COLO829 (cell line): ENCODE measurements around the gene VKORC1L1.
"Not testable (repeated sequence)": the region's sequence is repeated elsewhere in the genome, so short reads cannot be mapped to it uniquely, and the experiment has no call there.

Experiments used
- DNase-seq: peaks from one replicate; pipeline ENCODE4 v3.0.0; 2012; ENCODE audit warnings: low spot score

Gene VKORC1L1

GRCh38 chr7:65938336-65938895, 65.5 kb downstream of the VKORC1L1 start:
- DNase-seq = peak; percentile 65

- not testable (repeated sequence) for DNase-seq
Observed at GRCh38 chr7:65945787-65946186, 72.9 kb downstream of the VKORC1L1 start.

DNA sequence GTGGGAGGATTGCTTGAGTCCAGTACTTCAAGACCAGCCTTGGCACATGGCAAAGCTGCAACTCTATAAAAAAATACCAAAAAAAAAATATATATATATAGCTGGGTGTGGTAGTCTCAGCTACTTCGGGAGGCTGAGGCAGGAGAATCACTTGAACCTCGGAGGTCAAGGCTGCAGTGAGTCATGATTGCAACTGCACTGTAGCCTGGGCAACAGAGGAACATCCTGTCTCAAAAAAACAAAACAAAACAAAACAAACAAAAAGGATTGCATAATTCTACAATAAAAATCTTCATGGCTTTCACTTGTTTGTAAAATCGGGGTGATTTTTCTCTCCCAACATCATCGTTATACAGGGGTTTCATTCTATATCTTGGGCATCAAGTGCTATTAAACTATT, 74.0 kb downstream of the VKORC1L1 start:
- DNase-seq = no peak

DNA sequence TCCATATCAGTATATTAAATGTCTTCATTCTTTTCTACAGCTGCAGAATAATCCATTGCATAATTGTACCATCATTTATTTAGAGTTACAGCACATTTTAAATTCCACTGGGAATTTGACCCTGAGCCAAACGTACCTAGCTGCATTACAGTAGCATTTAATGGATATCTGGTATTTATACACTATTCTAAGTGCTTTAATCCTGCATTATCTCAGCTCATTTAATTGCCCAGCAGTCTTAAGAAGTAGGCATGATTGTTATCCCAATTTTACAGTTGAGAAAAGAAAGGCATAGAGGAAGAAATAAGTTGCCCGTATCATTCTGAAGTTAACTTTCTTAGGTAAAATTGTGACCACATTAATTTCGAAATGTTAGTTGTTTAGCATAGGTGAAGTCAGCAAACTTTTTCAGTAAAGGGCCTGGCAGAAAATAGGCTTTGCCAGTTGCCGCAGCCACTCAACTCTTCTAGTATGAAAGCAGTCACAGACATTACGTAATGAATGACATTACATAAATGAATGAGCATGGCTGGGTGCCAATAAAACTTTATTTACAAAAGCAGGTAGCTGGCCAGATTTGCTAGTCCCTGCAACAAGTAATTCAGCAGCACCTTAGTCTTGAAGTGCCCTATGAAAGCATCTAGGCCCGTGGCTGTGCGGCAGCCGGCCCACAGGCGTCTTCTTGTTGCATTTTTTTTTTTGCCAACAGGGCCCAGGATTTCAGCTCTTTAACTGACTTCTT, 79.1 kb downstream of the VKORC1L1 start:
- DNase-seq = no peak

- no peak for DNase-seq
Observed at GRCh38 chr7:65953001-65953720, 80.3 kb downstream of the VKORC1L1 start.

DNA sequence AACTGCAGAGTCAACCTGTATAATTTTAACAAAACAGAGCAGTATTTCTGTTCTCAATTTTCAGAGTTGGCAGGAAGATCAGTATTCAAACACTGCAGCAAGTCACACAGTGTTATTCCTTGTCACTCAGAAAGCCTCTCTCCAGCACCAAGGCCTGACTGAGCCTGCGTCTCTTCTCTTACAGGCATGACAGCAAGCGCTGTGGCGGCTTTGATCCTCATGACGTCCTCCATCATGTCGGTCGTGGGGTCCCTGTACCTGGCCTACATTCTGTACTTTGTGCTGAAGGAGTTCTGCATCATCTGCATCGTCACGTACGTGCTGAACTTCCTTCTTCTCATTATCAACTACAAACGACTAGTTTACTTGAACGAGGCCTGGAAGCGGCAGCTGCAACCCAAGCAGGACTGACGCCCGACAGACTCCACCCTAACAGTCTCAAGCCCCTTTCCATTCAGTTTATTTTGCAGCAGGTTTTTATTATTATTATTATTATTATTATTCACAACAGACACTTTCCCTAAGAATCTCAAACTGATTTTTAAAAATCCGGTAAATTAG, 81.1 kb downstream of the VKORC1L1 start:
- DNase-seq = no peak

DNA sequence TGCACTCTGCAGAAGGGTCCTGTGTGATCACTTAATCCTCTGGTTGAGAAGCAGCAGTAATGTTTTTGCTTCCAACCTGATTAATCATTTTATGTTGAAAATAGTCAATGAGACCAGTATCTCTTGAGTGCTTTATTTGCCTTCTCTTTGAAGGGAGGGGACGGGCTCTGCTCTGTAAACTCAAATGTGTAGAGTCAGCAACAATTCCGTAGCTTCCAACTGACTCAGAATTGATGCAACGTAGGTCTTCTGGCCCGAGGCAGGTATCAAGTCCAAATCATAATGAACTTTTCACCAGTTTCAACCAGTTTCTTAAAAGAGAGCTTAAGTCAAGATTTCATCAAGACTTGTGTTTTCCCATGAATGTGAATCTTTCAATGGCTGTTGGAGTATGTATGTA, 82.8 kb downstream of the VKORC1L1 start:
- DNase-seq = no peak

DNA sequence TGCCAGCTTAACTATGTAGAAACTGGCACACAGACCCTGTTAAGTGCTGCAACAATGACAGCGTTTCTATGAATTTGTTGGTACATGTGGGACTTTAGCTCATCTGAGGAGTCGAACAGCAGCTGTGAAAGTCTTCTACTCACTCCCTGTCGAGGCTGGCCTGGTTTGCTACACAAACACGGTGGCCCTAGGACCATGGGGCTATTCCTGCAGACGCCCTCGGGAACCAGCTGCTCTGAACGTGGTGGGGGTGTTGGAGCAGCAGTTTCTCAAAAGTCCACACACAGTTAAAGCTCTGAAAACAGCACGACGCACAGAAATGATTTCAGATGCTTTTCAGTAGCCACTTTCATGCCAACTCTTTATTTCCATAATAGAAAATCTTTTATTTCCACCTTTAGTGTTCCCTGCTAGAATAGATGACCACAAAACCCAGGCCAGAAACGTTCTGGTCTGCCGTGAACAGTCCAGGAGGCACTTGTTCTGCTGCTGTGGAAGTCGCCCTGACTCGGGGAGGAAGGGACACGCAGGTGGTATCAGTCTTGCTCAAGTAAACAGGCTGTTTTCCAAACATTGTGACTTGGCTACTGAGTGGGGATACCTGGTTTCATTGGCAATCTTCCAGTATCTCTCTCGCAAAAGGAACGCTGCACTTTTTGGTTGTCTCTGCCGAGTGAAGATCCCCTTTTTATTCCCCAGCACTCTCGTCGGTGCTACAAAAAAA, 87.6 kb downstream of the VKORC1L1 start:
- DNase-seq = no peak

- no peak for DNase-seq
Observed at GRCh38 chr7:65962033-65962432, 89.2 kb downstream of the VKORC1L1 start.

- not testable (repeated sequence) for DNase-seq
Observed at GRCh38 chr7:65964671-65965070, 91.8 kb downstream of the VKORC1L1 start.

DNA sequence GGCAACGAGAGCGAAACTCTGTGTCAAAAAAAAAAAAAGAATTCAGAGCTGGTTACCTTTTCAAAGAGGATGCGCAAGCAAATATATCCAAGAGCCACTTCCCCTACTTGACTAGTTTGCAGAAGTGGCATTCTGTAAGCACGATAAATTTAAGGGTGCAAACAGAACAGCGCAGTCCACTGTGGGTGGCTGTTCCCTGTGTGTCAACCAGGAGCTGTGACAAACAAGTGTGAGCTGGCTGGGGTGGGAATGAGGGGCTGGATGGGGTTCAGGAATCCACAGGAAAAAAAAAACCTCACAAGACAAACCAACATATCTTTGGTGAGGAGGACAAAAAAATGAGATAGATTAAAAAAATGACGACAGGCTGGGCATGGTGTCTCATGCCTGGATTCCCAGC, 93.3 kb downstream of the VKORC1L1 start:
- DNase-seq = no peak

GRCh38 chr7:65967361-65968155, 94.7 kb downstream of the VKORC1L1 start:
- no peak for DNase-seq

DNA sequence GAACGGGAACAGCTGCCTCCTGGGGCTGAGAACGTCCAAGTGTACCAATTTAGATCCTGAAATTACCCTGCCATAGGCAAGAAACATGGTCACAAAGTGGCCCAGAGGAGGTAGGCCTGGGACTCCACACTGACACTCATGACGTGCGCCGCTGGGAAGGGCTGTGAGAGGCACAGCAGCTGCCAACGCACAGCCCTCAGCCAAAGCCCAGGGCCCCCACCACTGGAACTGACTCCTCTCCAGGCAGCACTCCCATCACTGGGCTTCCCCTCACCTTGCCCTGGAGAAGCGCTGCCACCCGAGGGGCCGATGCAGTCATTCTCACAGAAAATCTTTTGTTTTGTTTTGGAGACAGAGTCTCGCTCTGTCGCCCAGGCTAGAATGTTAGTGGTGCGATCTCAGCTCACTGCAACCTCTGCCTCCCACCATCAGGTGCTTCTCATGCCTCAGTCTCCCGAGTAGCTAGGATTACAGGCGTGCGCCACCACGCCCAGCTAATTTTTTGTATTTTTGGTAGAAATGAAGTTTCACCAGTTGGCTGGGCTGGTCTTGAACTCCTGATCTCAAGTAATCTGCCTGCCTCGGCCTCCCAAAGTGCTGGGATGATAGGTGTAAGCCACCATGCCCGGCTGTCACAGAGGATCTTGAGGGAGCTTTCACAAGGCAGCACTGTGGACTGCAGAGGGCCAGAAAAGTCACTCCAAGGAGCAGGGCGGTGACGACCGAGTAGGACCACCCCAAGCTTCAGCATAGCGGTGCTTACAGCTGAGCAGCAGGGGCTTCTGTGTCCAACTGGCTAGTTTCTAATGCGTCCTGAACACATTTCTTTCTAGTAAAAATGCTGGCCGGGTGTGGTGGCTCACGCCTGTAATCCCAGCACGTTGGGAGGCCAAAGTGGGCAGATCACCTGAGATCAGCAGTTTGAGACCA, 95.6 kb downstream of the VKORC1L1 start:
- no peak for DNase-seq

DNA sequence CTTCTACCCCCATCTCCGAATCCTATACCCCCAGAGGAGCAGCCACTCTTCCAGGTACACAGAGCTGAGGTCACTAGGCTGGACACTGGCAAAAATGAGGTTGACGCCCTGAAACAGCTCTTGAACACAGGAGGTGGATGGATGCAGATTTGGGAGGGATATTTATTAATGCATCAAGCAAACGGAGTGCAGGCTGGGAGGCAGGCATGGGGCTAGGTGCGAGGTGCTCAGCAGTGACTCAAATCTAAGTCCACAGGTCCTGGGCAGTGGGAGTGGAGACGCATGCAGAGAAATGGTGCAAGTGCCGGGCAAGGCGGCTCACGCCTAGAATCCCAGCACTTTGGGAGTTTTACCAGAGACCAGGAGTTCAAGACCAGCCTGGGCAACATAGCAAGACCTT, 98.1 kb downstream of the VKORC1L1 start:
- DNase-seq = no peak

DNA sequence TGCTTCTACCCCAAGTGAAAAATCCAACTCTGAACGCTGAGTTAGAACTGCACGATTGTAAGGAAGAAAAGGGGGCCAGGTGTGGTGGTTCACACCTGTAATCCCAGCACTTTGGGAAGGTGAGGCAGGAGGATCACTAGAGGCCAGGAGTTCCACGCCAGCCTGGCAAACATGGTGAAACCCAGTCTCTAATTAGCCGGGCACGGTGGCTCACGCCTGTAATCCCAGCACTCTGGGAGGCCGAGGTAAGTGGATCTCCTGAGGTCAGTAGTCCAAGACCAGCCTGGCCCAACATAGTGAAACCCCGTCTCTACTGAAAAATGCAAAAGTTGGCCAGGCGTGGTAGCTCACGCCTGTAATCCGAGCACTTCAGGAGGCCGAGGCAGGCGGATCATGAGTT, 100.1 kb downstream of the VKORC1L1 start:
- DNase-seq = no peak

- DNase-seq = no peak
Observed at GRCh38 chr7:65974191-65974801, 101.4 kb downstream of the VKORC1L1 start.

DNA sequence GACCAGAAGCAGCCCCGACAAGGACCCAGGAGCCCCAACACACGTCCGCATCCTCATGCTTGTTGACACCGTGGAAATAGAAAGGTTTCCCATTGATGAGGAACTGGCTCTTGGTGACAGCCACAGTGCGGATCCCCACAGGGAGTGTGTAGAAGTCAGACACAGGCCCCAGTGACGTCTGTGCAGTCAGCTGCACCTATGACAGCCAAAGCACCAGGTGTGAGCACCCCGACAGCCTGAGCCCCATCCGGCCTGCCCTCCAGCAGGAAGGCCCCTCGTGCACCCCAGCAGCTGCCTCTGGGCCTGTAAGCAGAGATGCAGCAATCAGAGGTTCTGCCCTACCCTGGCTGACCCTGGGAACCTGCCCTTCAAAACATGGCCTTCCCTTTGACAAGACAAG, 102.0 kb downstream of the VKORC1L1 start:
- no peak for DNase-seq

DNA sequence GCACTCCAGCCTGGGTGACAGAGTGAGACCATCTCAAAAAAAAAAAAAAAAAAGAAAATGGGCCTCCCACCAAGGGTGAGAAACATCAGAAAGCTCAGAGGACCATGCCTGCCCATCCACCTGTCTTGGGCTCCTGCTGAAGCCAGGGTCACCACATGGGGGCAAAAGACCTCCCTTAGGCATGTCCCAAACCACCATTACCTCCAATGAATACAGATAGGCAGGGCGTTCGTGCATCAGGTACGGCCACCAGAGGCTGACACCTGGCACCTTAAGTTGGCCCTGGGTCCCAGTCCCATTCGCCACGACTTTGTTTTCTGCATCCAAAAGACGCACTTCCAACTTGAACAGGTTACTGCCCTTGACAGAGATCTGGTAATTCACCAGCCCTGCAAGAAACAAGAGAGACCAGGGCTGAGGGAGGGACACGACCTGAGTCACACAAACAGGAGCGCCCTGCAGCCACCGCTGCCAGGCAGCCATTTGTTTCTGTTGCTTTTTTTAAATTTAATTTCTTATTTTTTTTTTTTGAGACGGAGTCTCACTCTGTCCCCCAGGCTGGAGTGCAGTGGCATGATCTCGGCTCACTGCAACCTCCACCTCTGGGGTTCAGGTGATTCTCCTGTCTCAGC, 103.1 kb downstream of the VKORC1L1 start:
- DNase-seq = no peak

- DNase-seq = no peak
Observed at GRCh38 chr7:65976659-65977196, 103.9 kb downstream of the VKORC1L1 start.
